Ovary (tissue), 3 donors: ENCODE measurements around the gene NPAS3.

Experiments
- EP300 ChIP-seq: sonication (generic); formaldehyde crosslinking; IDR thresholded peaks from one replicate; pipeline ENCODE4 v1.6.1; 2017; ENCODE audit warnings: antibody characterized with exemption
- POLR2A ChIP-seq: fragments of 450-650 bp; IDR thresholded peaks from one replicate; pipeline ENCODE4 v1.6.1; 2017; ENCODE audit warnings: antibody characterized with exemption, mild to moderate bottlenecking, moderate library complexity
- TF ChIP-seq, protein P1 (sequence below), 3 donors: fragments of 450-650 bp in 2 of 3; fragments of 200-600 bp in 1 of 3; IDR thresholded peaks; one replicate each; pipeline versions ENCODE4 v1.5.1 to v1.8.0; 2016 to 2022; ENCODE audit warnings: antibody characterized with exemption in 3 of 3, mild to moderate bottlenecking in 1 of 3
- donor health status: DM: no; HTN: no; CAD: no.

DNA sequence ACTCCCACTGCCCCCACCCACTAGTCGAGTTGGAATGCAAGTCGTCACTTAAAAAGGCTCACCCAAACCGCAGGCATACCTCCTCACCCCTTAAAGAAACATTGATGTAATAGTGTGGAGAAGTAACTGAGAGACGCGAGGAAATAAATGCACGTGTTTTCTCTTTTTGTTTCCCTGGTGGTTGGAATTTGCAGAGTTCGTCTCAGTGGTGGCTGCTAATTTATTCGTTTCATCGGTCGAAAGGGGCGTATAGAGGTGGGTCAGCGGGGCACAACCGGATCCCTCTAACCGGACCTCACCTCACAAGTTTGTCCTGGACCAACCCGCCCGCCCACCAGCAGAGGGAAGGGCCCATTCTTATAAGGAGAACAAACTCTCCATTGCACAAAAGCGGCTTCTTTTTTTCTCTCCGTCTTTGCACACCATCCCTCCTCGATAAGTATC lies 5.0 kb upstream of the NPAS3 start:
- TF ChIP-seq, protein P1, sequence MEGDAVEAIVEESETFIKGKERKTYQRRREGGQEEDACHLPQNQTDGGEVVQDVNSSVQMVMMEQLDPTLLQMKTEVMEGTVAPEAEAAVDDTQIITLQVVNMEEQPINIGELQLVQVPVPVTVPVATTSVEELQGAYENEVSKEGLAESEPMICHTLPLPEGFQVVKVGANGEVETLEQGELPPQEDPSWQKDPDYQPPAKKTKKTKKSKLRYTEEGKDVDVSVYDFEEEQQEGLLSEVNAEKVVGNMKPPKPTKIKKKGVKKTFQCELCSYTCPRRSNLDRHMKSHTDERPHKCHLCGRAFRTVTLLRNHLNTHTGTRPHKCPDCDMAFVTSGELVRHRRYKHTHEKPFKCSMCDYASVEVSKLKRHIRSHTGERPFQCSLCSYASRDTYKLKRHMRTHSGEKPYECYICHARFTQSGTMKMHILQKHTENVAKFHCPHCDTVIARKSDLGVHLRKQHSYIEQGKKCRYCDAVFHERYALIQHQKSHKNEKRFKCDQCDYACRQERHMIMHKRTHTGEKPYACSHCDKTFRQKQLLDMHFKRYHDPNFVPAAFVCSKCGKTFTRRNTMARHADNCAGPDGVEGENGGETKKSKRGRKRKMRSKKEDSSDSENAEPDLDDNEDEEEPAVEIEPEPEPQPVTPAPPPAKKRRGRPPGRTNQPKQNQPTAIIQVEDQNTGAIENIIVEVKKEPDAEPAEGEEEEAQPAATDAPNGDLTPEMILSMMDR (IDR thresholded peaks at IDR 0.05), result no peak
- TF ChIP-seq POLR2A (no peak), EP300 (no peak)
